ENCODE measurements around the gene CCL11. TPM values are rescaled to one million over a fixed set of nuclear protein-coding genes. Genes with fewer than 3 reads are reported as not detected.

The CCL11 gene
- total RNA-seq, 2 donors from 2014 or later = 1.1 TPM; not detected in 1

GRCh38 chr17:34246881-34247280 lies 38.7 kb upstream of the CCL11 start:
- WGBS = 78% methylated on average over 3 of the region's 3 CpGs
- intact Hi-C loops (cut with DNase I) = loop anchor here (10.0 kb wide), 1 partner anchor 1008 kb away; no protein-coding TSS in a partner anchor
- Histone ChIP-seq H3K36me3 (no peaks in the 10 kb centered on the region), H3K27ac (no peak overlapping the region), H3K27me3 (replicated peaks; ENCODE audit: insufficient read depth) (no peaks in the 10 kb centered on the region), H3K9me3 (no peaks in the 10 kb centered on the region), H3K4me1 (replicated peaks) (no peaks in the 10 kb centered on the region), H3K4me3 (no peak overlapping the region)
- TF ChIP-seq POLR2A (IDR thresholded peaks at IDR 0.05) (no peak), POLR2AphosphoS5 (IDR thresholded peaks at IDR 0.05) (no peak), CTCF (IDR thresholded peaks at IDR 0.05) (no peak)
- no peak for DNase-seq (ENCODE audit: low spot score)

GRCh38 chr17:34248511-34249024 lies 37.0 kb upstream of the CCL11 start:
- no peak overlapping the region for H3K4me3 ChIP-seq
- peaks cover 7% of the 10 kb centered on the region for H3K4me1 ChIP-seq (replicated peaks)
- no peak for DNase-seq (ENCODE audit: low spot score)
- no peaks in the 10 kb centered on the region for H3K9me3 ChIP-seq
- intact Hi-C loops (cut with DNase I) = loop anchor here (10.0 kb wide), 1 partner anchor 1006 kb away; no protein-coding TSS in a partner anchor
- no peak overlapping the region for H3K27ac ChIP-seq
- H3K27me3 ChIP-seq (replicated peaks; ENCODE audit: insufficient read depth) = no peaks in the 10 kb centered on the region
- TF ChIP-seq POLR2AphosphoS5 (IDR thresholded peaks at IDR 0.05) = peak; percentile 4
- no peak for TF ChIP-seq POLR2A (IDR thresholded peaks at IDR 0.05)
- H3K36me3 ChIP-seq = no peaks in the 10 kb centered on the region
- WGBS = 27% methylated on average over 6 of the region's 6 CpGs

- Histone ChIP-seq H3K36me3 (no peaks in the 10 kb centered on the region), H3K4me1 (replicated peaks) (peaks cover 9% of the 10 kb centered on the region), H3K4me3 (no peak overlapping the region), H3K27ac (no peak overlapping the region), H3K9me3 (no peaks in the 10 kb centered on the region), H3K27me3 (replicated peaks; ENCODE audit: insufficient read depth) (no peaks in the 10 kb centered on the region)
- no peak for TF ChIP-seq POLR2AphosphoS5 (IDR thresholded peaks at IDR 0.05)
- TF ChIP-seq POLR2A (IDR thresholded peaks at IDR 0.05) = no peak
- TF ChIP-seq CTCF (IDR thresholded peaks at IDR 0.05) = no peak
- 87% methylated on average over 1 of the region's 1 CpG for WGBS
- intact Hi-C loops (cut with DNase I) = loop anchor here (10.0 kb wide), 1 partner anchor 1006 kb away; no protein-coding TSS in a partner anchor
- no peak for DNase-seq (ENCODE audit: low spot score)
Observed at GRCh38 chr17:34249061-34249460, 36.5 kb upstream of the CCL11 start.

- peaks cover 13% of the 10 kb centered on the region for H3K4me1 ChIP-seq (replicated peaks)
- 64% methylated on average over 1 of the region's 1 CpG for WGBS
Observed at GRCh38 chr17:34249478-34249877, 36.1 kb upstream of the CCL11 start.

GRCh38 chr17:34251186-34251585 lies 34.4 kb upstream of the CCL11 start:
- 92% methylated on average over 3 of the region's 3 CpGs for WGBS
- no peak overlapping the region for H3K4me3 ChIP-seq
- TF ChIP-seq CTCF (IDR thresholded peaks at IDR 0.05) (no peak), POLR2A (IDR thresholded peaks at IDR 0.05) (no peak), POLR2AphosphoS5 (IDR thresholded peaks at IDR 0.05) (no peak)
- H3K9me3 ChIP-seq = no peaks in the 10 kb centered on the region
- no peaks in the 10 kb centered on the region for H3K36me3 ChIP-seq
- H3K27me3 ChIP-seq (replicated peaks; ENCODE audit: insufficient read depth) = no peaks in the 10 kb centered on the region
- H3K4me1 ChIP-seq (replicated peaks) = peaks cover 13% of the 10 kb centered on the region
- intact Hi-C loops (cut with DNase I) = loop anchor here (10.0 kb wide), 1 partner anchor 104 kb away; the partner anchor contains the start of gene CCL13
- H3K27ac ChIP-seq = no peak overlapping the region
- no peak for DNase-seq (ENCODE audit: low spot score)

More at GRCh38 chr17:34249478-34249877, 36.1 kb upstream of the CCL11 start:
- Histone ChIP-seq H3K9me3 (no peaks in the 10 kb centered on the region), H3K4me3 (no peak overlapping the region), H3K27me3 (replicated peaks; ENCODE audit: insufficient read depth) (no peaks in the 10 kb centered on the region), H3K27ac (peak overlapping the region in 1 of 2 donors; percentile 13), H3K36me3 (no peaks in the 10 kb centered on the region)
- intact Hi-C loops (cut with DNase I) = loop anchor here (10.0 kb wide), 1 partner anchor 1005 kb away; no protein-coding TSS in a partner anchor
- no peak for DNase-seq (ENCODE audit: low spot score)
- no peak for TF ChIP-seq POLR2AphosphoS5 (IDR thresholded peaks at IDR 0.05)
- TF ChIP-seq POLR2A (IDR thresholded peaks at IDR 0.05) = no peak
- no peak for TF ChIP-seq CTCF (IDR thresholded peaks at IDR 0.05)
